H9 (cell line): ENCODE data around the gene ZDHHC11. TPM values are rescaled to one million over a fixed set of nuclear protein-coding genes. Genes with fewer than 3 reads are reported as not detected.

Experiments used
- DNase-seq: peaks from one replicate; pipeline ENCODE4 v3.0.0-alpha.2; 2017
- H2AFZ ChIP-seq: one replicate; pipeline ENCODE4 v1.6.1; 2013; ENCODE audit warnings: mild to moderate bottlenecking, low read length, control low read depth, moderate library complexity
- H2AK5ac ChIP-seq: 2 replicates; pipeline ENCODE4 v1.6.1; 2013; ENCODE audit warnings: low read length, control low read depth, mixed read lengths; ENCODE audit not compliant: insufficient read length
- H2BK120ac ChIP-seq: one replicate; pipeline ENCODE4 v1.6.1; 2013; ENCODE audit warnings: low read depth, mild to moderate bottlenecking, low read length, control low read depth, inconsistent platforms; ENCODE audit not compliant: poor library complexity, severe bottlenecking
- H2BK12ac ChIP-seq: 2 replicates; pipeline ENCODE4 v1.6.1; 2013; ENCODE audit warnings: low read length, control low read depth, mixed read lengths, low read depth; ENCODE audit not compliant: insufficient read length
- H2BK15ac ChIP-seq: 2 replicates; pipeline ENCODE4 v1.6.1; 2013; ENCODE audit warnings: low read depth, low read length, control low read depth
- H2BK20ac ChIP-seq: one replicate; pipeline ENCODE4 v1.6.1; 2013; ENCODE audit warnings: low read depth, mild to moderate bottlenecking, low read length, control low read depth, inconsistent platforms; ENCODE audit not compliant: poor library complexity, severe bottlenecking
- H2BK5ac ChIP-seq: 2 replicates; pipeline ENCODE4 v1.6.1; 2013; ENCODE audit warnings: low read length, control low read depth, mixed read lengths; ENCODE audit not compliant: insufficient read length
- H3K14ac ChIP-seq: 2 replicates; pipeline ENCODE4 v1.6.1; 2013; ENCODE audit warnings: low read length, control low read depth; ENCODE audit not compliant: insufficient read depth
- H3K18ac ChIP-seq: 2 replicates; pipeline ENCODE4 v1.6.1; 2013; ENCODE audit warnings: low read depth, mild to moderate bottlenecking, mixed read lengths, low read length, control low read depth; ENCODE audit not compliant: insufficient read length
- H3K23ac ChIP-seq: 2 replicates; pipeline ENCODE4 v1.6.1; 2013; ENCODE audit warnings: low read length, control low read depth, mixed read lengths, low read depth; ENCODE audit not compliant: insufficient read length
- H3K23me2 ChIP-seq: 2 replicates; pipeline ENCODE4 v1.6.1; 2013; ENCODE audit warnings: low read depth, mild to moderate bottlenecking, mixed read lengths, low read length, control low read depth; ENCODE audit not compliant: insufficient read length, poor library complexity, severe bottlenecking
- H3K27ac ChIP-seq: 2 replicates; pipeline ENCODE4 v1.5.1; 2013; ENCODE audit warnings: low read length, control low read depth, mixed read lengths, low read depth; ENCODE audit not compliant: insufficient read length
- H3K27me3 ChIP-seq: 2 replicates; pipeline ENCODE4 v1.6.1; 2013; ENCODE audit warnings: low read length, control low read depth, inconsistent platforms; ENCODE audit not compliant: insufficient read depth
- H3K4ac ChIP-seq: 2 replicates; pipeline ENCODE4 v1.6.1; 2013; ENCODE audit warnings: low read depth, mild to moderate bottlenecking, control low read depth, inconsistent platforms, low read length, moderate library complexity
- H3K4me1 ChIP-seq: 2 replicates; pipeline ENCODE4 v1.6.1; 2013; ENCODE audit warnings: low read length, control low read depth, inconsistent platforms; ENCODE audit not compliant: insufficient read depth
- H3K4me2 ChIP-seq: 2 replicates; pipeline ENCODE4 v1.6.1; 2013; ENCODE audit warnings: low read length, control low read depth, mixed read lengths; ENCODE audit not compliant: insufficient read length, insufficient read depth
- H3K56ac ChIP-seq: 2 replicates; pipeline ENCODE4 v1.6.1; 2013; ENCODE audit warnings: low read depth, mild to moderate bottlenecking, mixed read lengths, low read length, control low read depth; ENCODE audit not compliant: insufficient read length
- H3K79me1 ChIP-seq: 2 replicates; pipeline ENCODE4 v1.6.1; 2013; ENCODE audit warnings: low read depth, mild to moderate bottlenecking, moderate library complexity, low read length, control low read depth, inconsistent platforms; ENCODE audit not compliant: insufficient read depth, poor library complexity, severe bottlenecking
- H3K79me2 ChIP-seq: 2 replicates; pipeline ENCODE4 v1.6.1; 2013; ENCODE audit warnings: low read length, control low read depth, inconsistent platforms; ENCODE audit not compliant: insufficient read depth
- H3K9ac ChIP-seq: 2 replicates; pipeline ENCODE4 v1.6.1; 2013; ENCODE audit warnings: low read length, control low read depth, mixed read lengths; ENCODE audit not compliant: insufficient read length; ENCODE audit errors: extremely low read depth
- H3K9me3 ChIP-seq: one replicate; pipeline ENCODE4 v1.6.1; 2013; ENCODE audit warnings: low read depth, low read length, inconsistent platforms; ENCODE audit not compliant: control insufficient read depth
- H3T11ph ChIP-seq: one replicate; pipeline ENCODE4 v1.6.1; 2013; ENCODE audit warnings: mild to moderate bottlenecking, low read length, control low read depth, inconsistent platforms
- H4K20me1 ChIP-seq: one replicate; pipeline ENCODE4 v1.6.1; 2013; ENCODE audit not compliant: control insufficient read depth, insufficient read length, insufficient read depth
- H4K5ac ChIP-seq: 2 replicates; pipeline ENCODE4 v1.6.1; 2013; ENCODE audit warnings: low read depth, mild to moderate bottlenecking, mixed read lengths, low read length, control low read depth; ENCODE audit not compliant: insufficient read length
- H4K8ac ChIP-seq: replicated peaks from 2 replicates; pipeline ENCODE4 v1.6.1; 2013; ENCODE audit warnings: low read length, control low read depth, mixed read lengths, low read depth; ENCODE audit not compliant: insufficient read length
- H4K91ac ChIP-seq: 2 replicates; pipeline ENCODE4 v1.6.1; 2013; ENCODE audit warnings: low read depth, mild to moderate bottlenecking, moderate library complexity, mixed read lengths, low read length, control low read depth; ENCODE audit not compliant: insufficient read length
- H3K27ac Mint-ChIP-seq, 3 experiments: 2 replicates in 2 of 3; 3 replicates in 1 of 3; pipeline ENCODE4 v1.8.0; 2020 to 2021; ENCODE audit warnings: mixed read lengths in 3 of 3, mild to moderate bottlenecking in 1 of 3, moderate library complexity in 1 of 3
- H3K27me3 Mint-ChIP-seq: 2 replicates; pipeline ENCODE4 v1.8.0; 2021; ENCODE audit warnings: low read depth, mild to moderate bottlenecking, moderate library complexity, mixed read lengths
- H3K36me3 Mint-ChIP-seq, 3 experiments: 2 replicates in 2 of 3; 3 replicates in 1 of 3; pipeline ENCODE4 v1.8.0; 2020 to 2021; ENCODE audit warnings: low read depth in 3 of 3, mixed read lengths in 3 of 3; ENCODE audit not compliant: insufficient read depth in 1 of 3
- H3K4me1 Mint-ChIP-seq, 2 experiments: 2 replicates each; pipeline ENCODE4 v1.8.0; 2020; ENCODE audit warnings: mixed read lengths in 2 of 2
- H3K4me3 Mint-ChIP-seq, 2 experiments: 2 replicates in 1 of 2; 3 replicates in 1 of 2; pipeline ENCODE4 v1.8.0; 2020 to 2021; ENCODE audit warnings: mild to moderate bottlenecking in 2 of 2, mixed read lengths in 2 of 2, moderate library complexity in 1 of 2
- H3K9me3 Mint-ChIP-seq, 2 experiments: 2 replicates in 1 of 2; 3 replicates in 1 of 2; pipeline ENCODE4 v1.8.0; 2020; ENCODE audit warnings: mild to moderate bottlenecking in 2 of 2, mixed read lengths in 2 of 2, moderate library complexity in 1 of 2
- CTCF ChIP-seq: fragments of 200-600 bp; sonication (generic); conservative IDR thresholded peaks from 3 replicates; pipeline ENCODE4 v1.8.0; 2021; ENCODE audit warnings: antibody characterized with exemption, mild to moderate bottlenecking
- WGBS: extraction: QIAGEN DNeasy Blood & Tissue Kit; methylation state at CpG from one replicate; pipeline ENCODE4 v1.1.7; 2013; ENCODE audit warnings: missing lambda C conversion rate, low lambda C conversion rate, mixed read lengths; ENCODE audit not compliant: insufficient read length; ENCODE audit errors: extremely low coverage; 5-methylcytosine and 5-hydroxymethylcytosine counted together
- total RNA-seq: library from RNA; stranded (reverse); gene quantifications from 2 replicates; pipeline ENCODE4 v1.2.1, GENCODE V29; 2021

ZDHHC11 gene
- total RNA-seq, 1 experiment from 2014 or later, result 37.6 TPM

- no peak overlapping the region for H4K5ac ChIP-seq
- H3K27me3 ChIP-seq, result no peaks in the 10 kb centered on the region
- H3K9ac ChIP-seq, result no peak overlapping the region
- H3K4me1 ChIP-seq, result no peaks in the 10 kb centered on the region
- no peak overlapping the region for H2BK5ac ChIP-seq
- no peak overlapping the region for H4K8ac ChIP-seq
- H3K27ac ChIP-seq, result no peak overlapping the region
- H3K23me2 ChIP-seq, result no peaks in the 10 kb centered on the region
- H2AFZ ChIP-seq, result no peak overlapping the region
- H3K79me2 ChIP-seq, result no peaks in the 10 kb centered on the region
- Mint-ChIP-seq H3K36me3 (no peaks in the 10 kb centered on the region), H3K9me3 (no peaks in the 10 kb centered on the region), H3K4me1 (peaks cover 0 to 6% of the 10 kb centered on the region in 2 experiments; a peak in 1 of 4 replicates), H3K27me3 (peaks cover 10% of the 10 kb centered on the region), H3K27ac (peak overlapping the region; percentile 61 to 83 (median 77); a peak in 4 of 7 replicates), H3K4me3 (no peak overlapping the region)
- no peak overlapping the region for H2BK12ac ChIP-seq
- no peak overlapping the region for H3K4me2 ChIP-seq
- H2BK15ac ChIP-seq, result no peak overlapping the region
- H4K91ac ChIP-seq, result no peak overlapping the region
- WGBS, result no CpG with 5 or more reads among the region's 15 CpGs
- no peaks in the 10 kb centered on the region for H3K9me3 ChIP-seq
- no peaks in the 10 kb centered on the region for H3K79me1 ChIP-seq
- H3K23ac ChIP-seq, result no peak overlapping the region
- no peak overlapping the region for H2AK5ac ChIP-seq
- H3K14ac ChIP-seq, result peak overlapping the region; percentile 17
- H3T11ph ChIP-seq, result no peak overlapping the region
- peak; percentile 33 for DNase-seq
- peak overlapping the region; percentile 78 for H3K18ac ChIP-seq
- H2BK120ac ChIP-seq, result no peak overlapping the region
- H3K4ac ChIP-seq, result peak overlapping the region; percentile 9; the same call in 1 of the 2 replicates
- H2BK20ac ChIP-seq, result no peak overlapping the region
- no peak overlapping the region for H3K56ac ChIP-seq
- no peak for TF ChIP-seq CTCF
- H4K20me1 ChIP-seq, result peaks cover 4% of the 10 kb centered on the region
These were observed 93.3 kb downstream of the ZDHHC11 start for GRCh38 chr5:757346-757930.
